Measurements from ENCODE around the gene SLC6A11. TPM values are rescaled to one million over a fixed set of nuclear protein-coding genes. Genes with fewer than 3 reads are reported as not detected.

Gene SLC6A11
- total RNA-seq, 1 experiment from 2014 or later = not detected

- Mint-ChIP-seq H3K4me3 (ENCODE audit: low read depth, unreplicated experiment) (no peak overlapping the region), H3K4me1 (ENCODE audit: low read depth, unreplicated experiment) (no peaks in the 10 kb centered on the region), H3K27ac (ENCODE audit: unreplicated experiment) (no peak overlapping the region), H3K27me3 (ENCODE audit: unreplicated experiment) (peaks cover 79% of the 10 kb centered on the region), H3K36me3 (ENCODE audit: insufficient read depth, unreplicated experiment) (no peaks in the 10 kb centered on the region), H3K9me3 (ENCODE audit: low read depth, unreplicated experiment) (no peaks in the 10 kb centered on the region)
- CTCF ChIA-PET = interaction anchor here (1.0 to 1.6 kb wide), 2 partner anchors 38 to 225 kb away, joined by 3 to 4 read pairs; no protein-coding TSS in a partner anchor
- intact Hi-C loops (cut with micrococcal nuclease; ENCODE audit: unreplicated experiment) = no loop called here
- peak; percentile 56 for DNase-seq
- no TSS peak for BruUV-seq (replicated peaks)
- TF ChIP-seq, protein P1, sequence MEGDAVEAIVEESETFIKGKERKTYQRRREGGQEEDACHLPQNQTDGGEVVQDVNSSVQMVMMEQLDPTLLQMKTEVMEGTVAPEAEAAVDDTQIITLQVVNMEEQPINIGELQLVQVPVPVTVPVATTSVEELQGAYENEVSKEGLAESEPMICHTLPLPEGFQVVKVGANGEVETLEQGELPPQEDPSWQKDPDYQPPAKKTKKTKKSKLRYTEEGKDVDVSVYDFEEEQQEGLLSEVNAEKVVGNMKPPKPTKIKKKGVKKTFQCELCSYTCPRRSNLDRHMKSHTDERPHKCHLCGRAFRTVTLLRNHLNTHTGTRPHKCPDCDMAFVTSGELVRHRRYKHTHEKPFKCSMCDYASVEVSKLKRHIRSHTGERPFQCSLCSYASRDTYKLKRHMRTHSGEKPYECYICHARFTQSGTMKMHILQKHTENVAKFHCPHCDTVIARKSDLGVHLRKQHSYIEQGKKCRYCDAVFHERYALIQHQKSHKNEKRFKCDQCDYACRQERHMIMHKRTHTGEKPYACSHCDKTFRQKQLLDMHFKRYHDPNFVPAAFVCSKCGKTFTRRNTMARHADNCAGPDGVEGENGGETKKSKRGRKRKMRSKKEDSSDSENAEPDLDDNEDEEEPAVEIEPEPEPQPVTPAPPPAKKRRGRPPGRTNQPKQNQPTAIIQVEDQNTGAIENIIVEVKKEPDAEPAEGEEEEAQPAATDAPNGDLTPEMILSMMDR (IDR thresholded peaks at IDR 0.05; ENCODE audit: unreplicated experiment) = peak; percentile 60
Observed at GRCh38 chr3:10983219-10983916, 167.3 kb downstream of the SLC6A11 start.

DNA sequence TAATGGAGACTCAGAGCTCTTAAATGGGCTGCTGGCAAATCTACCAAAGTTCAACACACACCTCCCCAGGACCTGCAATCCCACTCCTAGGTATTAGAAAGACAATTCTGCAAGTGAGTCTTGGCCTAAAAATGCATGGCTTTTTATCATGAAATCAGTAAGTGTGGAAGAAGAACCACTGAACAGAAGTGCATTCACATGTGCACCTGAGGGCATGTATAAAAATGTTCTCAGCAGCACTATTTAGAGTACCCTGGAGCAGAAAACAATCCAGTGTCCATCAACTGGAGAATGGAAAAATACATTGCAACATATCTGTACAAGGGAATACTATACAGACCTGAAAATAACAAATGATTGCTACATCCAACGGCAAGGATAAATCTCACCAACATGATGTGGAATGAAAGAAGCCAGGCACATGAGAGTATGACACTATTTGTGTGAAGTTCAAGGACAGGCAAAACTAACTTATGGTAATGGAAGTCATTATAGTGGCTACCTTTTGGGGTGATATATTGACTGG lies 168.4 kb downstream of the SLC6A11 start:
- no peaks in the 10 kb centered on the region for H3K9me3 Mint-ChIP-seq (ENCODE audit: low read depth, unreplicated experiment)
- no peaks in the 10 kb centered on the region for H3K4me1 Mint-ChIP-seq (ENCODE audit: low read depth, unreplicated experiment)
- no peaks in the 10 kb centered on the region for H3K36me3 Mint-ChIP-seq (ENCODE audit: insufficient read depth, unreplicated experiment)
- DNase-seq = no peak
- TF ChIP-seq, protein P1 (IDR thresholded peaks at IDR 0.05; ENCODE audit: unreplicated experiment) = no peak
- H3K4me3 Mint-ChIP-seq (ENCODE audit: low read depth, unreplicated experiment) = no peak overlapping the region
- no TSS peak for BruUV-seq (replicated peaks)
- CTCF ChIA-PET = interaction anchor here (0.7 kb wide), 1 partner anchor 487 kb away, joined by 3 read pairs; no protein-coding TSS in a partner anchor
- peaks cover 79% of the 10 kb centered on the region for H3K27me3 Mint-ChIP-seq (ENCODE audit: unreplicated experiment)
- no peak overlapping the region for H3K27ac Mint-ChIP-seq (ENCODE audit: unreplicated experiment)
- intact Hi-C loops (cut with micrococcal nuclease; ENCODE audit: unreplicated experiment) = no loop called here

DNA sequence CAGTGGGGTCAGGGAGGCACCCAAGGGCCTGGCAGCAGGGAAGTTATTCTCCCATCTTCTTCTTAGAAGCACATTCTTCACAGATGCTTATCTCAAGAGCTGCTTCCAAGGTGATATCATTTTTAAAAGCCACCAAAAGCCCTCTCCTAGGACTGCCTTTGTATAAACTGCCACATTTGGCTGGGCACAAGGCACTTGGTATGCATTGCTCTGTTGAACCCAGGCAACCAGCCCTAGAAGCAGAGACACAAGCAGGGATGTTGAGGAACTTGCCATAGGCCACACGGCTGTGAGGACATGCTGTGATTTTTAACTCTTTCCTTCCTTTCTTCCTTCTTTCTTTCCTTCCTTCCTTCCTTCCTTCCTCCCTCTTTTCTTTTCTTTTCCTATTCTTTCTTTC lies 169.2 kb downstream of the SLC6A11 start:
- Mint-ChIP-seq H3K4me3 (ENCODE audit: low read depth, unreplicated experiment) (no peak overlapping the region), H3K4me1 (ENCODE audit: low read depth, unreplicated experiment) (no peaks in the 10 kb centered on the region), H3K27me3 (ENCODE audit: unreplicated experiment) (peaks cover 79% of the 10 kb centered on the region), H3K27ac (ENCODE audit: unreplicated experiment) (no peak overlapping the region), H3K9me3 (ENCODE audit: low read depth, unreplicated experiment) (no peaks in the 10 kb centered on the region), H3K36me3 (ENCODE audit: insufficient read depth, unreplicated experiment) (no peaks in the 10 kb centered on the region)
- CTCF ChIA-PET = no interaction called here
- no peak for DNase-seq
- no TSS peak for BruUV-seq (replicated peaks)
- TF ChIP-seq, protein P1 (IDR thresholded peaks at IDR 0.05; ENCODE audit: unreplicated experiment) = no peak
- intact Hi-C loops (cut with micrococcal nuclease; ENCODE audit: unreplicated experiment) = no loop called here

DNA sequence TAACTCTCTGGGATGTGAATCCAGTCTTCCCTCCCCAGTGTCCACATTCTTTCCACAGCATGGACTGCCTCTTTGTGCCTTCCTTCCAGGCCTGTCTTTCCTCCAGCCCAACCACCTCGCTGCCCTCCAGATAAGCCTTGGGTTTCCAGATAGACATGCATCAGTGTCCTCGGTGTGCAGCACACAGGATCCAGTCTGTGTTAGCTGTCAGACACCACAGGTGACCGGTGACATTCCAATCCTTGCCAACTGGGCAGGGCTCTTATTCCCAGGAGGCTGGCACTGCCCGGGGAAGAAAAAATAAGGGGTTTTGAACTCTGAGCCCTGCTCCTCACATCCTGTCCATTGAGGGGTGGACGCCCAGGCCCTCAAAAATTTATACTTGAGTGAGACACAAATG lies 170.6 kb downstream of the SLC6A11 start:
- no TSS peak for BruUV-seq (replicated peaks)
- CTCF ChIA-PET = no interaction called here
- H3K36me3 Mint-ChIP-seq (ENCODE audit: insufficient read depth, unreplicated experiment) = no peaks in the 10 kb centered on the region
- no peaks in the 10 kb centered on the region for H3K4me1 Mint-ChIP-seq (ENCODE audit: low read depth, unreplicated experiment)
- H3K27me3 Mint-ChIP-seq (ENCODE audit: unreplicated experiment) = peaks cover 79% of the 10 kb centered on the region
- DNase-seq = no peak
- no peaks in the 10 kb centered on the region for H3K9me3 Mint-ChIP-seq (ENCODE audit: low read depth, unreplicated experiment)
- TF ChIP-seq, protein P1 (IDR thresholded peaks at IDR 0.05; ENCODE audit: unreplicated experiment) = no peak
- no peak overlapping the region for H3K4me3 Mint-ChIP-seq (ENCODE audit: low read depth, unreplicated experiment)
- no peak overlapping the region for H3K27ac Mint-ChIP-seq (ENCODE audit: unreplicated experiment)
- intact Hi-C loops (cut with micrococcal nuclease; ENCODE audit: unreplicated experiment) = no loop called here

All from Calu3 (cell line).